ENCODE measurements around the gene OR4N5.

OR4N5 gene

DNA sequence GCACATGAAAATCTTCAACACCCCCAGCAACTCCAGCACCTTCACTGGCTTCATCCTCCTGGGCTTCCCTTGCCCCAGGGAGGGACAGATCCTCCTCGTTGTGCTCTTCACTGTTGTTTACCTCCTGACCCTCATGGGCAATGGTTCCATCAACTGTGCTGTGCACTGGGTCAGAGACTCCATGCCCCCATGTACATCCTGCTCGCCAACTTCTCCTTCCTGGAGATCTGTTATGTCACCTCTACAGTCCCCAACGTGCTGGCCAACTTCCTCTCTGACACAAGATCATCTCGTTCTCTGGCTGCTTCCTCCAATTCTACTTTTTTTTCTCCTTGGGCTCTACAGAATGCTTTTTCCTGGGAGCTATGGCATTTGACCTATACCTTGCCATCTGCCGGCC is 40.6 kb downstream of the OR4N5 start:
- no peak for ATAC-seq
- TF ChIP-seq CSDC2 (CRISPR knock-in tag; IDR thresholded peaks at IDR 0.05), result no peak
- TF ChIP-seq, protein P1, sequence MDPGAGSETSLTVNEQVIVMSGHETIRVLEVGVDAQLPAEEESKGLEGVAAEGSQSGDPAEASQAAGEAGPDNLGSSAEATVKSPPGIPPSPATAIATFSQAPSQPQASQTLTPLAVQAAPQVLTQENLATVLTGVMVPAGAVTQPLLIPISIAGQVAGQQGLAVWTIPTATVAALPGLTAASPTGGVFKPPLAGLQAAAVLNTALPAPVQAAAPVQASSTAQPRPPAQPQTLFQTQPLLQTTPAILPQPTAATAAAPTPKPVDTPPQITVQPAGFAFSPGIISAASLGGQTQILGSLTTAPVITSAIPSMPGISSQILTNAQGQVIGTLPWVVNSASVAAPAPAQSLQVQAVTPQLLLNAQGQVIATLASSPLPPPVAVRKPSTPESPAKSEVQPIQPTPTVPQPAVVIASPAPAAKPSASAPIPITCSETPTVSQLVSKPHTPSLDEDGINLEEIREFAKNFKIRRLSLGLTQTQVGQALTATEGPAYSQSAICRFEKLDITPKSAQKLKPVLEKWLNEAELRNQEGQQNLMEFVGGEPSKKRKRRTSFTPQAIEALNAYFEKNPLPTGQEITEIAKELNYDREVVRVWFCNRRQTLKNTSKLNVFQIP (CRISPR knock-in tag; IDR thresholded peaks at IDR 0.05; ENCODE audit: borderline replicate concordance, low read depth), result no peak
- TF ChIP-seq BACH2 (CRISPR knock-in tag; IDR thresholded peaks at IDR 0.05; ENCODE audit: borderline replicate concordance), result no peak
- TF ChIP-seq ESRRG (CRISPR knock-in tag; IDR thresholded peaks at IDR 0.05), result no peak

DNA sequence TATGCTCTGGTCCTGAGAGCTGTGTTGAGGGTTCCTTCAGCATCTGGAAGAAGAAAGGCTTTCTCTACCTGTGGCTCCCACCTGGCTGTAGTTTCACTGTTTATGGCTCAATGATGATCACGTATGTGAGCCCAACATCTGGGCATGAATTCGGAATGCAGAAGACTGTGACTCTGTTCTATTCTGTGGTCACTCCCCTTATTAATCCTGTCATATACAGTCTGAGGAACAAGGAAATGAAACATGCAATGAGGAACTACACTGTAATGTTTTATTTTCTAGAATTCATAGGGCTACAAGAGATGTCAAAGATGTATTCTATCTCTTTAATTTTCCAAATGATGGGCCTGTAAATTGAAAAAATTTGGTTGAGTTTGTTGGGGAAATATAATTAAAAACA is 41.3 kb downstream of the OR4N5 start:
- ATAC-seq, result no peak
- TF ChIP-seq ZC3H10 (CRISPR knock-in tag; IDR thresholded peaks at IDR 0.05), result no peak
- no peak for TF ChIP-seq ISL1 (CRISPR knock-in tag; IDR thresholded peaks at IDR 0.05)
- TF ChIP-seq ZNF70 (CRISPR knock-in tag; IDR thresholded peaks at IDR 0.05), result no peak
- no peak for TF ChIP-seq CSDC2 (CRISPR knock-in tag; IDR thresholded peaks at IDR 0.05)
- TF ChIP-seq ZFP30 (CRISPR knock-in tag; IDR thresholded peaks at IDR 0.05), result no peak
- TF ChIP-seq, protein P2, sequence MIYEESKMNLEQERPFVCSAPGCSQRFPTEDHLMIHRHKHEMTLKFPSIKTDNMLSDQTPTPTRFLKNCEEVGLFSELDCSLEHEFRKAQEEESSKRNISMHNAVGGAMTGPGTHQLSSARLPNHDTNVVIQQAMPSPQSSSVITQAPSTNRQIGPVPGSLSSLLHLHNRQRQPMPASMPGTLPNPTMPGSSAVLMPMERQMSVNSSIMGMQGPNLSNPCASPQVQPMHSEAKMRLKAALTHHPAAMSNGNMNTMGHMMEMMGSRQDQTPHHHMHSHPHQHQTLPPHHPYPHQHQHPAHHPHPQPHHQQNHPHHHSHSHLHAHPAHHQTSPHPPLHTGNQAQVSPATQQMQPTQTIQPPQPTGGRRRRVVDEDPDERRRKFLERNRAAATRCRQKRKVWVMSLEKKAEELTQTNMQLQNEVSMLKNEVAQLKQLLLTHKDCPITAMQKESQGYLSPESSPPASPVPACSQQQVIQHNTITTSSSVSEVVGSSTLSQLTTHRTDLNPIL (CRISPR knock-in tag; IDR thresholded peaks at IDR 0.05; ENCODE audit: low read depth), result no peak
- TF ChIP-seq, protein P3, sequence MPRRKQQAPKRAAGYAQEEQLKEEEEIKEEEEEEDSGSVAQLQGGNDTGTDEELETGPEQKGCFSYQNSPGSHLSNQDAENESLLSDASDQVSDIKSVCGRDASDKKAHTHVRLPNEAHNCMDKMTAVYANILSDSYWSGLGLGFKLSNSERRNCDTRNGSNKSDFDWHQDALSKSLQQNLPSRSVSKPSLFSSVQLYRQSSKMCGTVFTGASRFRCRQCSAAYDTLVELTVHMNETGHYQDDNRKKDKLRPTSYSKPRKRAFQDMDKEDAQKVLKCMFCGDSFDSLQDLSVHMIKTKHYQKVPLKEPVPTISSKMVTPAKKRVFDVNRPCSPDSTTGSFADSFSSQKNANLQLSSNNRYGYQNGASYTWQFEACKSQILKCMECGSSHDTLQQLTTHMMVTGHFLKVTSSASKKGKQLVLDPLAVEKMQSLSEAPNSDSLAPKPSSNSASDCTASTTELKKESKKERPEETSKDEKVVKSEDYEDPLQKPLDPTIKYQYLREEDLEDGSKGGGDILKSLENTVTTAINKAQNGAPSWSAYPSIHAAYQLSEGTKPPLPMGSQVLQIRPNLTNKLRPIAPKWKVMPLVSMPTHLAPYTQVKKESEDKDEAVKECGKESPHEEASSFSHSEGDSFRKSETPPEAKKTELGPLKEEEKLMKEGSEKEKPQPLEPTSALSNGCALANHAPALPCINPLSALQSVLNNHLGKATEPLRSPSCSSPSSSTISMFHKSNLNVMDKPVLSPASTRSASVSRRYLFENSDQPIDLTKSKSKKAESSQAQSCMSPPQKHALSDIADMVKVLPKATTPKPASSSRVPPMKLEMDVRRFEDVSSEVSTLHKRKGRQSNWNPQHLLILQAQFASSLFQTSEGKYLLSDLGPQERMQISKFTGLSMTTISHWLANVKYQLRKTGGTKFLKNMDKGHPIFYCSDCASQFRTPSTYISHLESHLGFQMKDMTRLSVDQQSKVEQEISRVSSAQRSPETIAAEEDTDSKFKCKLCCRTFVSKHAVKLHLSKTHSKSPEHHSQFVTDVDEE (CRISPR knock-in tag; IDR thresholded peaks at IDR 0.05), result no peak
- TF ChIP-seq RARB (CRISPR knock-in tag; IDR thresholded peaks at IDR 0.05), result no peak
- TF ChIP-seq, protein P4, sequence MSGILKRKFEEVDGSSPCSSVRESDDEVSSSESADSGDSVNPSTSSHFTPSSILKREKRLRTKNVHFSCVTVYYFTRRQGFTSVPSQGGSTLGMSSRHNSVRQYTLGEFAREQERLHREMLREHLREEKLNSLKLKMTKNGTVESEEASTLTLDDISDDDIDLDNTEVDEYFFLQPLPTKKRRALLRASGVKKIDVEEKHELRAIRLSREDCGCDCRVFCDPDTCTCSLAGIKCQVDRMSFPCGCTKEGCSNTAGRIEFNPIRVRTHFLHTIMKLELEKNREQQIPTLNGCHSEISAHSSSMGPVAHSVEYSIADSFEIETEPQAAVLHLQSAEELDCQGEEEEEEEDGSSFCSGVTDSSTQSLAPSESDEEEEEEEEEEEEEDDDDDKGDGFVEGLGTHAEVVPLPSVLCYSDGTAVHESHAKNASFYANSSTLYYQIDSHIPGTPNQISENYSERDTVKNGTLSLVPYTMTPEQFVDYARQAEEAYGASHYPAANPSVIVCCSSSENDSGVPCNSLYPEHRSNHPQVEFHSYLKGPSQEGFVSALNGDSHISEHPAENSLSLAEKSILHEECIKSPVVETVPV (CRISPR knock-in tag; IDR thresholded peaks at IDR 0.05), result no peak
- no peak for TF ChIP-seq ZNF8 (CRISPR knock-in tag; IDR thresholded peaks at IDR 0.05)
- no peak for TF ChIP-seq PPARA (CRISPR knock-in tag; IDR thresholded peaks at IDR 0.05; ENCODE audit: borderline replicate concordance)
- no peak for TF ChIP-seq SNAI2 (CRISPR knock-in tag; IDR thresholded peaks at IDR 0.05)

DNA sequence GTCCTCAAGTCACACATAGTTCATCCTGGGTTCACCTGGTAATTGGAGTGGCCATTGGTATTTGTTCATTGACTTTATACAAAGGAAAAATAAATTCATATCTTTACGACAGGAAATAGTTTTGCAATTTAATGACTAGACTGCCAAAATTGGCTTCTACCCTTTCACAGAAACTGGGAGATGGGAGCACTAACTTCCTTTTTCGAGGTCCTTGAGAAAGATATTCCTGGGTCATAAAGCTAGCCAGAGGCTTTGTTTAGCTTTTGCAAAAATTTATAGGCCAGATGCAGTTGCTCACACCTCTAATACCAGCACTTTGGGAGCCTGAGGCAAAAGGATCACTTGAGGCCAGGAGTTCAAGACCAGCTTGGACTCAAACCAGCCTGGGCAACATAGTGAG is 41.9 kb downstream of the OR4N5 start:
- no peak for TF ChIP-seq ZNF8 (CRISPR knock-in tag; IDR thresholded peaks at IDR 0.05)
- no peak for TF ChIP-seq TCF4 (CRISPR knock-in tag; IDR thresholded peaks at IDR 0.05; ENCODE audit: borderline replicate concordance)
- no peak for TF ChIP-seq ZFP30 (CRISPR knock-in tag; IDR thresholded peaks at IDR 0.05)
- TF ChIP-seq, protein P1 (CRISPR knock-in tag; IDR thresholded peaks at IDR 0.05; ENCODE audit: borderline replicate concordance, low read depth), result no peak
- no peak for TF ChIP-seq GLIS3 (CRISPR knock-in tag; IDR thresholded peaks at IDR 0.05)
- TF ChIP-seq, protein P2 (CRISPR knock-in tag; IDR thresholded peaks at IDR 0.05; ENCODE audit: low read depth), result no peak
- TF ChIP-seq, protein P3 (CRISPR knock-in tag; IDR thresholded peaks at IDR 0.05), result no peak
- TF ChIP-seq ESRRG (CRISPR knock-in tag; IDR thresholded peaks at IDR 0.05), result no peak
- no peak for TF ChIP-seq ZC3H10 (CRISPR knock-in tag; IDR thresholded peaks at IDR 0.05)
- TF ChIP-seq BACH2 (CRISPR knock-in tag; IDR thresholded peaks at IDR 0.05; ENCODE audit: borderline replicate concordance), result no peak
- TF ChIP-seq RARB (CRISPR knock-in tag; IDR thresholded peaks at IDR 0.05), result no peak
- ATAC-seq, result no peak

Data from SK-N-SH treated with all-trans-retinoic acid at 6 μM for 48 hours (cell line).